Testis (tissue), 3 donors: ENCODE measurements around the gene BTBD2. TPM values are rescaled to one million over a fixed set of nuclear protein-coding genes. Genes with fewer than 3 reads are reported as not detected.

Experiments
- DNase-seq: peaks from one replicate; pipeline ENCODE4 v3.0.0-alpha.2; 2019
- H3K27ac ChIP-seq, 2 donors: fragments of 200-600 bp; sonication (generic); one replicate each; pipeline ENCODE4 v1.5.1; 2019
- H3K27me3 ChIP-seq: fragments of 200-600 bp; sonication (generic); one replicate; pipeline ENCODE4 v1.5.1; 2019
- H3K36me3 ChIP-seq: fragments of 200-600 bp; sonication (generic); one replicate; pipeline ENCODE4 v1.5.1; 2017; ENCODE audit warnings: low read depth; ENCODE audit errors: missing control alignments
- H3K4me1 ChIP-seq: fragments of 200-600 bp; sonication (generic); one replicate; pipeline ENCODE4 v1.5.1; 2019
- H3K4me3 ChIP-seq, 2 donors: fragments of 200-600 bp; sonication (generic); one replicate each; pipeline ENCODE4 v1.5.1; 2017 to 2019
- H3K9me3 ChIP-seq: fragments of 200-600 bp; sonication (generic); one replicate; pipeline ENCODE4 v1.5.1; 2017
- CTCF ChIP-seq, 3 experiments: fragments of 450-650 bp in 2 of 3; fragments of 200-600 bp in 1 of 3; sonication (generic) in 1 of 3; IDR thresholded peaks; one replicate each; pipeline ENCODE4 v1.5.1; 2016 to 2019; ENCODE audit warnings: antibody characterized with exemption in 3 of 3, mild to moderate bottlenecking in 2 of 3, moderate library complexity in 1 of 3
- POLR2A ChIP-seq: fragments of 450-650 bp; IDR thresholded peaks from one replicate; pipeline ENCODE4 v1.6.1; 2017; ENCODE audit warnings: antibody characterized with exemption, mild to moderate bottlenecking, moderate library complexity
- WGBS, 2 donors: methylation state at CpG; one replicate each; pipeline ENCODE4 v1.1.5; 2018; 5-methylcytosine and 5-hydroxymethylcytosine counted together
- intact Hi-C: fragments of 100-400 bp; cut with DNase I; formaldehyde crosslinking; loops from one replicate; pipeline ENCODE4 v1.15.1; 2023; ENCODE audit warnings: low total_unique reads
- polyA plus RNA-seq: library from polyadenylated mRNA; stranded (reverse); fragments of 350-450 nt; fragmentation: Illumina TruSeq; extraction: RNeasy Lipid Tissue Mini Kit (QIAGEN cat#74804); gene quantifications from one replicate; pipeline ENCODE4 v1.2.3, GENCODE V29; 2014; ENCODE audit warnings: low read depth, low replicate concordance; ENCODE audit not compliant: insufficient read depth
- total RNA-seq, 2 donors: library from RNA; depleted of rRNA; stranded (reverse); fragments of >200 nt; gene quantifications; one replicate each; pipeline ENCODE4 v1.2.3, GENCODE V29; 2016

Gene BTBD2
- total and polyA plus RNA-seq, 3 donors from 2014 or later, result 43.2 to 117 (median 61.1) TPM

GRCh38 chr19:2062770-2063169 is 47.3 kb upstream of the BTBD2 start:
- peaks cover 48% of the 10 kb centered on the region for H3K4me1 ChIP-seq
- no peak overlapping the region for H3K4me3 ChIP-seq
- H3K9me3 ChIP-seq, result no peaks in the 10 kb centered on the region
- H3K27me3 ChIP-seq, result no peaks in the 10 kb centered on the region
- TF ChIP-seq POLR2A (no peak), CTCF (IDR thresholded peaks at IDR 0.05) (no peak)
- peak overlapping the region in 1 of 2 donors; percentile 100 for H3K27ac ChIP-seq
- DNase-seq, result no peak
- WGBS, 2 donors, result 71 to 80% methylated on average over 9 of the region's 9 CpGs
- intact Hi-C loops, result no loop called here
- H3K36me3 ChIP-seq, result no peaks in the 10 kb centered on the region

GRCh38 chr19:2062389-2062729 is 46.8 kb upstream of the BTBD2 start:
- TF ChIP-seq CTCF (IDR thresholded peaks at IDR 0.05) (no peak), POLR2A (no peak)
- H3K27me3 ChIP-seq, result no peaks in the 10 kb centered on the region
- no peaks in the 10 kb centered on the region for H3K9me3 ChIP-seq
- intact Hi-C loops, result no loop called here
- H3K4me1 ChIP-seq, result peaks cover 48% of the 10 kb centered on the region
- DNase-seq, result no peak
- 53 to 61% methylated on average over 8 to 10 of the region's 10 CpGs for WGBS, 2 donors
- H3K27ac ChIP-seq, result peak overlapping the region; percentile 53 to 100
- H3K36me3 ChIP-seq, result no peaks in the 10 kb centered on the region
- peak overlapping the region in 1 of 2 donors; percentile 73 for H3K4me3 ChIP-seq

GRCh38 chr19:2061495-2062388 is 46.2 kb upstream of the BTBD2 start:
- peak overlapping the region; percentile 73 to 74 for H3K4me3 ChIP-seq
- peaks cover 48% of the 10 kb centered on the region for H3K4me1 ChIP-seq
- no peaks in the 10 kb centered on the region for H3K27me3 ChIP-seq
- no peaks in the 10 kb centered on the region for H3K9me3 ChIP-seq
- TF ChIP-seq CTCF (IDR thresholded peaks at IDR 0.05) (no peak), POLR2A (no peak)
- intact Hi-C loops, result no loop called here
- DNase-seq, result peak; percentile 99
- no peaks in the 10 kb centered on the region for H3K36me3 ChIP-seq
- H3K27ac ChIP-seq, result peak overlapping the region; percentile 96 to 100
- WGBS, 2 donors, result 3% methylated on average over 19 to 49 of the region's 50 CpGs

- H3K9me3 ChIP-seq, result no peaks in the 10 kb centered on the region
- peak overlapping the region; percentile 96 to 100 for H3K27ac ChIP-seq
- no peak for TF ChIP-seq CTCF (IDR thresholded peaks at IDR 0.05)
- peak; percentile 64 for TF ChIP-seq POLR2A
- no peaks in the 10 kb centered on the region for H3K36me3 ChIP-seq
- intact Hi-C loops, result no loop called here
- peak overlapping the region; percentile 73 to 74 for H3K4me3 ChIP-seq
- no peaks in the 10 kb centered on the region for H3K27me3 ChIP-seq
- DNase-seq, result peak; percentile 63
- 0% methylated on average over 30 of the region's 55 CpGs; no CpG with 5 or more reads in 1 of the 2 donors for WGBS, 2 donors
- H3K4me1 ChIP-seq, result peaks cover 53% of the 10 kb centered on the region
Observed at GRCh38 chr19:2060884-2061494, 45.5 kb upstream of the BTBD2 start.
